LNCaP clone FGC (cell line): ENCODE data around the gene ZNF783.

ENCODE experiments used
- DNase-seq: peaks from one replicate; pipeline ENCODE4 v3.0.0-alpha.2; 2011; ENCODE audit warnings: low read depth
- H3K4me3 ChIP-seq: 2 replicates; pipeline ENCODE4 v1.5.1; 2011; ENCODE audit warnings: mild to moderate bottlenecking, low read depth, low read length, control low read depth
- CTCF ChIP-seq: IDR thresholded peaks from 2 replicates; pipeline ENCODE4 v1.5.1; 2012; ENCODE audit warnings: mild to moderate bottlenecking; ENCODE audit not compliant: control insufficient read depth, insufficient read depth; ENCODE audit errors: extremely low read depth

ZNF783 gene

GRCh38 chr7:149261829-149262617 lies at the start of gene ZNF783:
Gene ZNF783 (plus strand): TSS chr7:149262196. CDS start chr7:149262334, 138 bp downstream.
- DNase-seq: peak; percentile 53

DNA sequence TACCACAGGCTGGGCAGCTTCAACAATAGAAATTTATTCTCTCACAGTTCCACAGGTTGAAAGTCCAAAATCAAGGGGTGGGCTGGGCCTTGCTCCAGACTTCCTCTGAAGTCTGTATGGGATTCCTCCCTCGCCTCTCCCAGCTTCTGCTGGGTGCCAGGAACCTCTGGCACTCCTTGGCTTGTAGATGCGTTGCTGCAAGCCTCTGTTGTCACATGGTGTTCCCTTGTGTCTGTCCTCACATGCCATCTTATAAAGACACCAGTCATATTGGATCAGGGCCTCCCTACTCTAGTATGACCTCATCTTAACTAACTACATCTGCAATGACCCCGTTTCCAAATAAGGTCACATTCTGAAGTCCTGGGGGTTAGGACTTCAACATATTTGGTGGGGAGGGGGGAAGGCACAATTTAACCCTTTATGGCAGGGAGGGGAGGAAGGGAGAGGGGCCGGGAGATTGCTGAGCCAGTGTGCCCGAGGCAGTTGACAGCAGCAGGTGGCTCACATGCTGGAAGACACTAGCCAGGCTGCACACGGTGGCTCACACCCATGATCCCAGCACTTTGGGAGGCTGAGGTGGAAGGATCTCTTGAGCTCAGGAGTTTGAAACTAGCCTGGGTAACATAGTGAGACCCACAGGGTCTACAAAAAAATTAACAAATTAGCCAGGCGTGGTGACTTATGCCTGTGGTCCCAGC lies 47.8 kb upstream of the ZNF783 start:
- no peak for TF ChIP-seq CTCF
- no peak for DNase-seq
- no peak overlapping the region for H3K4me3 ChIP-seq

More at GRCh38 chr7:149261829-149262617, at the start of gene ZNF783:
- peak; percentile 78 for TF ChIP-seq CTCF
- H3K4me3 ChIP-seq: peak within 1 kb of the TSS; percentile 51

- no peak for DNase-seq
- TF ChIP-seq CTCF: no peak
- no peak overlapping the region for H3K4me3 ChIP-seq
Observed at GRCh38 chr7:149216402-149216801, 45.6 kb upstream of the ZNF783 start.

DNA sequence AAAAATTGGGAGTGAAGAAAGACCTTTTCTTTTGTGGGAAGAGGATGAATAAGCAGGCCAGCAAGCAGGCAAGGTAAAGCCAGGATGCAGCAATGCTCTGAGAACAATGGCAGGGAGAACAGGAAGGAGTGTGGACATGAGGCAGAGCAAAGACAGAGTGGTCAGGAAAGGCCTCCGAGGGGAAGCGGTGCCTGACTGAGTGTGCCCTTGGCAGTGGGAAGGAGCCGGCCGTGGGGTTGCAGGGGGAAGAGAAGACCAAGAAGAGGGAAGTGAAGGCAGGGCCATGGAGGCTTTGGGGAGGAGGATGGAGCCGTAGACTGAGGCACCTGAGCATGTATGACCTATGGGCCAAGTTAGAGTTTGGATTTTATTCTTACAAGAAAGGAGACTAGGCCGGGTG lies 44.4 kb upstream of the ZNF783 start:
- no peak for TF ChIP-seq CTCF
- H3K4me3 ChIP-seq: no peak overlapping the region
- no peak for DNase-seq

DNA sequence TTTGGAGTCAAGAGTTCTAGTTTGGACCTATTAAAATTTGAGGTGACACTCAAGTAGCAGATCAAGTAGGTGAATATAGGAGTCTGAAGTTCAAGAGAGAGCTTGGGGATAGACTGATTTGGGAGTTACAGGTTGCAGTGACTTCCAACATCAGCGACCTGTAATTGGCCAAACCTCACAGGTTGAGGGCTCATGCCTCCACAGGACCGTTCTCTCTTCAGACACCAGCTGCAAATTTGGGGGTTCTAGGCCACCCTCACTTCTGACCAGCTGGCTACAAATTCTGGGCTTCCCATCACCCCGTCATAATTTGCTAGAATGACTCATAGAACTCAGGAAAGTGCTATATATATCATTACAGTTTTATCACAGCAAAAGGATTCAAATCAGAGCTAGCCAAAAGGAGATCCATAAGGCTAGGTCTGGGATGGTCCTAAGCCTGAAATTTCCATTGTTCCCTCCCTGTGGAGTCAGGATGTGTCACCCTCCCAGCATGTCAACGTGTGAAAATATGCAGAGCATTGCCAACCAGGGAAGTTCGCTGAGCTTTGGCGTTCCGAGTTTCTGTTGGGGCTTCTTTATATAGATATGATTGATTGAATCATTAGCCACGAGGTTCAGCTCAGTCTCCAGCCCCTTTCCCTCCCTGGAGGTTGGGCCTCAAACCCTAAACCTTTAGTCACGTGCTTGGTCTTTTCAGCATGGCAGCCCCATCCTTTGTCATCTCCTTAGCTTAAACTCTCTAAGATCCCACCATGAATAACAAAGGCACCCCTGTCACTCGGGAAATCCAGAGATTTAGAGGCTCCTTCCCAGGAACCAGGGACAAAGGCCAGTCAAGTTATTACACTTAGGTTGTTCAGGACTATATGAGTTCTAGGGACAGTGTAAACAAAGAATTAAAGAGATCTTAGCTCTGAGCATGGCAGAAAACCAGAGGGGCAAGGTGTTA lies 43.3 kb upstream of the ZNF783 start:
- H3K4me3 ChIP-seq: no peak overlapping the region
- DNase-seq: no peak
- no peak for TF ChIP-seq CTCF

GRCh38 chr7:149220534-149220933 lies 41.5 kb upstream of the ZNF783 start:
- H3K4me3 ChIP-seq: no peak overlapping the region
- no peak for TF ChIP-seq CTCF
- no peak for DNase-seq
